HepG2 (cell line): ENCODE data around the gene PTPRU. TPM values are rescaled to one million over a fixed set of nuclear protein-coding genes. Genes with fewer than 3 reads are reported as not detected.

Source experiments
- FOXA1 ChIP-seq, 2 experiments: fragments of 450-650 bp in 1 of 2; sonication (generic) in 1 of 2; formaldehyde crosslinking in 1 of 2; IDR thresholded peaks; 2 replicates each; pipeline versions ENCODE4 v1.4.0 to v1.6.1; 2016 to 2020; ENCODE audit warnings: missing genetic modification reagents in 1 of 2
- KAT8 ChIP-seq: IDR thresholded peaks from 2 replicates; pipeline ENCODE4 v1.6.1; 2016; ENCODE audit warnings: missing genetic modification reagents, missing compliant biosample characterization
- MEIS1 ChIP-seq: sonication (generic); formaldehyde crosslinking; IDR thresholded peaks from 2 replicates; pipeline ENCODE4 v1.9.0; 2021; ENCODE audit warnings: mild to moderate bottlenecking, missing genetic modification reagents, moderate library complexity, borderline replicate concordance
- TRIM24 ChIP-seq: sonication (generic); formaldehyde crosslinking; IDR thresholded peaks from 2 replicates; pipeline ENCODE4 v1.8.0; 2022; ENCODE audit warnings: mild to moderate bottlenecking, missing genetic modification reagents
- ZNF136 ChIP-seq: sonication (generic); formaldehyde crosslinking; IDR thresholded peaks from 2 replicates; pipeline ENCODE4 v1.8.1; 2022; ENCODE audit warnings: low read depth, mild to moderate bottlenecking, moderate library complexity, missing genetic modification reagents
- ZNF207 ChIP-seq: fragments of 450-650 bp; IDR thresholded peaks from 2 replicates; pipeline ENCODE4 v1.6.1; 2016; ENCODE audit warnings: antibody characterized with exemption, borderline replicate concordance
- ZNF276 ChIP-seq: sonication (generic); formaldehyde crosslinking; IDR thresholded peaks from 2 replicates; pipeline ENCODE4 v1.4.0; 2020; ENCODE audit warnings: mild to moderate bottlenecking, low read depth, missing genetic modification reagents
- ZNF354B ChIP-seq: sonication (generic); formaldehyde crosslinking; IDR thresholded peaks from 2 replicates; pipeline ENCODE4 v1.8.0; 2022; ENCODE audit warnings: mild to moderate bottlenecking, missing genetic modification reagents
- ZNF496 ChIP-seq: sonication (generic); formaldehyde crosslinking; IDR thresholded peaks from 2 replicates; pipeline ENCODE4 v1.8.1; 2023; ENCODE audit warnings: mild to moderate bottlenecking, moderate library complexity, missing genetic modification reagents; ENCODE audit not compliant: insufficient replicate concordance
- ZNF563 ChIP-seq: sonication (generic); formaldehyde crosslinking; IDR thresholded peaks from 2 replicates; pipeline ENCODE4 v1.8.0; 2022; ENCODE audit warnings: mild to moderate bottlenecking, moderate library complexity, missing genetic modification reagents
- ZNF577 ChIP-seq: sonication (generic); formaldehyde crosslinking; IDR thresholded peaks from 2 replicates; pipeline ENCODE4 v1.4.0; 2020; ENCODE audit warnings: mild to moderate bottlenecking, low read depth, missing genetic modification reagents, borderline replicate concordance
- ZNF768 ChIP-seq: sonication (generic); formaldehyde crosslinking; IDR thresholded peaks from 2 replicates; pipeline ENCODE4 v1.4.0; 2020; ENCODE audit warnings: missing genetic modification reagents
- polyA plus RNA-seq, 8 experiments: library from polyadenylated mRNA; depleted of rRNA in 3 of 8; stranded (reverse) in 7 of 8; unstranded in 1 of 8; fragments of >200 nt; fragmentation: Illumina TruSeq in 4 of 8; extraction: Trizol in 4 of 8; gene quantifications; 2 replicates each; pipeline versions ENCODE4 v1.2.1 to v1.2.3, GENCODE V29; 2011 to 2016; ENCODE audit warnings: low read depth in 4 of 8, missing spikeins in 1 of 8, mixed read lengths in 1 of 8; ENCODE audit not compliant: insufficient read depth in 1 of 8
- total RNA-seq, 5 experiments: library from RNA; depleted of rRNA; stranded (reverse); fragments of >200 nt; fragmentation: Illumina TruSeq; extraction: Trizol; gene quantifications; 2 replicates each; pipeline ENCODE4 v1.2.3, GENCODE V29; 2016; ENCODE audit warnings: low read depth in 1 of 5
- TF ChIP-seq, protein P1 (sequence below), 2 experiments: fragments of 450-650 bp in 1 of 2; sonication (generic) in 1 of 2; formaldehyde crosslinking; IDR thresholded peaks; 2 replicates each; pipeline versions ENCODE4 v1.5.0 to v1.8.0; 2020 to 2022; ENCODE audit warnings: mild to moderate bottlenecking in 1 of 2, missing genetic modification reagents in 1 of 2
- TF ChIP-seq, protein P2 (sequence below): sonication (generic); formaldehyde crosslinking; IDR thresholded peaks from 2 replicates; pipeline ENCODE4 v1.4.0; 2020; ENCODE audit warnings: mild to moderate bottlenecking, missing genetic modification reagents, borderline replicate concordance

The PTPRU gene
- total and polyA plus RNA-seq, 2 of the 13 experiments (the other 11 are each of a cell fraction or from before 2014, with no cell fraction given), result 21.6 to 22.3 TPM

DNA sequence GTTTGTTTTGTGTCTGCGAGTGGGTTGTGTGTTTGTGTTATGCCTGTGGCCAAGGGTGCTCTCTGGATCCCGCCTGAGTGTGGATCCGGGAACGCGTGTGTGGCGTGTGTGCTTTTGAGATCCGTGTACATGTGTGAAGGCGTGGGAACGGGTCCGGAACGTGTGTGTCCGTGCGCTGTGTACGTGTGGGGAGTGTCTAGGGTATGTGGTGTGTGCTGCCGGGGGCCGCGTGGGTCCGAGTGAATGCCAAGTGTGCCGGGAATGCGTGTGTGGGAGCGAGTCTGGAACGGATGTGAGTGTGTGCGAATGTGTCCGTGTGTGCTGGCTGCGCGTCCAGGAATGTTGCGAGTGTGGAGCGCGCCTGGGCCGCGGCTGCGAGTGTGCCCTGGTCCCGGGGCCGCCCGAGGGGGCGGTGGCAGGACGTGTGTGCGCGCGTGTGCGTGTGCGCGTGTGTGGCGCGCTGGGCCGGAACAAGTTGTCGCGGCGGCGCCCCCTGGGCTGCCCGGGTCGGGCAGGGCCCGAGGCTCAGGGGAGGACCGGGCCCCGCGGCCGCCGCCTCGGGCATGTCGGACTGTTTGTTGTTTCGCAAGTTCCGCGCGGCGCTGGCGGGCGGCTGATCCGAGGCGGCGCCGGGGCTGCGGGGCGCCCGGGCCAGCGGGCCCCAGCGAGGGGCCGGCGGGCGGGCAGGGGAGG, 953 bp downstream of the PTPRU start (continued):
- no peak for TF ChIP-seq MEIS1
- TF ChIP-seq ZNF207, result no peak
- TF ChIP-seq ZNF276 (CRISPR knock-in tag), result no peak
- TF ChIP-seq, protein P1, sequence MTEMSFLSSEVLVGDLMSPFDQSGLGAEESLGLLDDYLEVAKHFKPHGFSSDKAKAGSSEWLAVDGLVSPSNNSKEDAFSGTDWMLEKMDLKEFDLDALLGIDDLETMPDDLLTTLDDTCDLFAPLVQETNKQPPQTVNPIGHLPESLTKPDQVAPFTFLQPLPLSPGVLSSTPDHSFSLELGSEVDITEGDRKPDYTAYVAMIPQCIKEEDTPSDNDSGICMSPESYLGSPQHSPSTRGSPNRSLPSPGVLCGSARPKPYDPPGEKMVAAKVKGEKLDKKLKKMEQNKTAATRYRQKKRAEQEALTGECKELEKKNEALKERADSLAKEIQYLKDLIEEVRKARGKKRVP (CRISPR knock-in tag; IDR thresholded peaks at IDR 0.05), result no peak
- TF ChIP-seq ZNF577 (CRISPR knock-in tag), result no peak
- TF ChIP-seq ZNF563 (CRISPR knock-in tag), result no peak
- no peak for TF ChIP-seq FOXA1 (IDR thresholded peaks at IDR 0.05)
- TF ChIP-seq FOXA1 (CRISPR knock-in tag; IDR thresholded peaks at IDR 0.05), result no peak; the same call in 1 of the 2 replicates
- TF ChIP-seq ZNF496 (CRISPR knock-in tag), result no peak
- TF ChIP-seq ZNF354B (CRISPR knock-in tag), result no peak
- no peak for TF ChIP-seq ZNF136 (CRISPR knock-in tag)
- TF ChIP-seq, protein P2, sequence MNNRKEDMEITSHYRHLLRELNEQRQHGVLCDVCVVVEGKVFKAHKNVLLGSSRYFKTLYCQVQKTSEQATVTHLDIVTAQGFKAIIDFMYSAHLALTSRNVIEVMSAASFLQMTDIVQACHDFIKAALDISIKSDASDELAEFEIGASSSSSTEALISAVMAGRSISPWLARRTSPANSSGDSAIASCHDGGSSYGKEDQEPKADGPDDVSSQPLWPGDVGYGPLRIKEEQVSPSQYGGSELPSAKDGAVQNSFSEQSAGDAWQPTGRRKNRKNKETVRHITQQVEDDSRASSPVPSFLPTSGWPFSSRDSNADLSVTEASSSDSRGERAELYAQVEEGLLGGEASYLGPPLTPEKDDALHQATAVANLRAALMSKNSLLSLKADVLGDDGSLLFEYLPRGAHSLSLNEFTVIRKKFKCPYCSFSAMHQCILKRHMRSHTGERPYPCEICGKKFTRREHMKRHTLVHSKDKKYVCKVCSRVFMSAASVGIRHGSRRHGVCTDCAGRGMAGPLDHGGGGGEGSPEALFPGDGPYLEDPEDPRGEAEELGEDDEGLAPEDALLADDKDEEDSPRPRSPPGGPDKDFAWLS, result no peak
- TF ChIP-seq KAT8 (CRISPR knock-in tag), result no peak
- no peak; the same call in 1 of the 2 replicates for TF ChIP-seq ZNF768 (CRISPR knock-in tag)
- TF ChIP-seq TRIM24, result no peak
